ENCODE measurements around the gene NMT2.

DNA sequence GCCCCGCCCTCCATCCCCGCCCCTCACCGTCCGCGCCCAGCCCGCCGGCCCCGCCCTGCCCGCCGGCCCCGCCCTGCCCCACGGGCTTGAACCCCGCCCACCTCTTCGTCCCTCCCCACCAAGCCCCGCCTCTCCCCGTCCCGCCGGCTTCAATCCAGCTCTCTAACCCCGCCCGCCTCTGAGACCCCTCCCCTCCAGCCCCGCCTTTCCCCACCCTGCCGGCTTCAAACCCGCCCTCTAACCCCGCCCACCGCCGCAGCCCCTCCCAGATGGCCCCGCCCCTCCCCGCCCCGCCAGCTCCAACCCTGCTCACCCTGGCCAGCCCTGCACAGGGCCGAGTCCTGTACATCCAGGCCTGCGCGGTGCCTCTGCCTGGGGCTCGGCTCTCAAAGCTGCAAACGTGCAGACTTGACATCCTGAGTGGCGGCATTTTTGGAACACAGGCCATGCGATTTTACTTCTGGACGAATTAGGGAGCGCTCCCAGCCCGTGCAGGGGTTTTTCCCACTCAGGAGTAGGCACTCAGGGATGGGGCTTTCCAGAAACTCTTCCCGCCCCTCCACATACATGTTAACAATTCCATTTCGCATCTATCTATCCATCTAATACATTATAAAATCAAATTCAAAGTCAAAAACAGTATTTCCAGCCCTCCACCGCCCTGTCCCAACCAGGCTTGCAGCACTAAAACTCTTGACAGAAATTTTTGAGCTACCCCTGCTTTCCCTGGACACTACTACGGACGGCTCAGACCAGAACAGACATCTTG is 477 bp upstream of the NMT2 start:
- no peak for TF ChIP-seq EZH2 (IDR thresholded peaks at IDR 0.05; ENCODE audit: borderline replicate concordance, low read depth, low read length, poor library complexity, severe bottlenecking)
- TF ChIP-seq, protein P1, sequence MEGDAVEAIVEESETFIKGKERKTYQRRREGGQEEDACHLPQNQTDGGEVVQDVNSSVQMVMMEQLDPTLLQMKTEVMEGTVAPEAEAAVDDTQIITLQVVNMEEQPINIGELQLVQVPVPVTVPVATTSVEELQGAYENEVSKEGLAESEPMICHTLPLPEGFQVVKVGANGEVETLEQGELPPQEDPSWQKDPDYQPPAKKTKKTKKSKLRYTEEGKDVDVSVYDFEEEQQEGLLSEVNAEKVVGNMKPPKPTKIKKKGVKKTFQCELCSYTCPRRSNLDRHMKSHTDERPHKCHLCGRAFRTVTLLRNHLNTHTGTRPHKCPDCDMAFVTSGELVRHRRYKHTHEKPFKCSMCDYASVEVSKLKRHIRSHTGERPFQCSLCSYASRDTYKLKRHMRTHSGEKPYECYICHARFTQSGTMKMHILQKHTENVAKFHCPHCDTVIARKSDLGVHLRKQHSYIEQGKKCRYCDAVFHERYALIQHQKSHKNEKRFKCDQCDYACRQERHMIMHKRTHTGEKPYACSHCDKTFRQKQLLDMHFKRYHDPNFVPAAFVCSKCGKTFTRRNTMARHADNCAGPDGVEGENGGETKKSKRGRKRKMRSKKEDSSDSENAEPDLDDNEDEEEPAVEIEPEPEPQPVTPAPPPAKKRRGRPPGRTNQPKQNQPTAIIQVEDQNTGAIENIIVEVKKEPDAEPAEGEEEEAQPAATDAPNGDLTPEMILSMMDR (conservative IDR thresholded peaks at IDR 0.05; ENCODE audit: low read depth, low read length) = no peak
